BE2C (cell line): Measurements from ENCODE around the gene SMIM33. TPM values are rescaled to one million over a fixed set of nuclear protein-coding genes. Genes with fewer than 3 reads are reported as not detected.

Experiments
- DNase-seq: peaks from one replicate; pipeline ENCODE4 v3.0.0-alpha.2; 2020
- H3K27me3 ChIP-seq: fragments of 250-450 bp; sonication (Bioruptor Pico); 2 replicates; pipeline ENCODE4 v1.5.1; 2020; ENCODE audit warnings: mild to moderate bottlenecking
- H3K36me3 ChIP-seq: fragments of 250-450 bp; sonication (Bioruptor Pico); 2 replicates; pipeline ENCODE4 v1.5.1; 2020; ENCODE audit warnings: mild to moderate bottlenecking
- H3K4me1 ChIP-seq: fragments of 250-450 bp; sonication (Bioruptor Pico); 2 replicates; pipeline ENCODE4 v1.5.1; 2020
- H3K4me3 ChIP-seq: 2 replicates; pipeline ENCODE4 v1.5.1; 2011; ENCODE audit warnings: low read depth, low read length
- H3K9me3 ChIP-seq: fragments of 250-450 bp; sonication (Bioruptor Pico); 2 replicates; pipeline ENCODE4 v1.5.1; 2020
- polyA plus RNA-seq: library from polyadenylated mRNA; unstranded; fragments of >200 nt; gene quantifications from one replicate; pipeline ENCODE4 v1.2.1, GENCODE V29; 2012; ENCODE audit warnings: low read depth, missing spikeins; ENCODE audit not compliant: insufficient read length, insufficient read depth
- TF ChIP-seq, protein P1 (sequence below): IDR thresholded peaks from 2 replicates; pipeline ENCODE4 v1.5.1; 2012; ENCODE audit warnings: mild to moderate bottlenecking, low read depth, low read length

The SMIM33 gene
- not detected for polyA plus RNA-seq

DNA sequence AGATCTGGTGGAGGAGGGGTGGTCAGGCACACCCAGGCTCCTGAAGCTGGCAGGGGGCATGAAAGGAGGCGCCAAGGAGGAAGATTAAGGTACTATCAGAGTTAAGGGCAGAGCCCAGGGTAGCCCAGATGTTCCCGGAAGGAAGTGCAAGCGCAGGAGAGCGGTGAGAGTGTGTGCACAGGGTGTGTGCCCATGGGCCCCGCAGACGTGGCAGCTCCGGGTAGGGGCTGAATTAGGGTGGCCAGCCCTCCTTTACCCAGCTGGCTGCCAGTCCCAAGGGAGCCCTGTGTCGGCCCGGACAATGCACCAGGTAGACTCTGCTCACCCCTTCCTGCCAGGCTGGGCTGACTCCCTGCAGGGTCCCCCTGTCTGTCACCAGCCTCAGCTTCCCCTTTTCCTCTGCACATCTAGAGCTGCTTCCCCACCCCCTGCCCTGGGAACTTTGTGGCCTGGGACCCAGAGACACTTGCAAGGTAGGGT is at the start of gene SMIM33:
Gene SMIM33 (plus strand): TSS at position 184 of the 480 bp plus-strand sequence. CDS start 118 bp downstream, at position 302.
- no peak for DNase-seq
- H3K4me3 ChIP-seq, result no peak within 1 kb of the TSS
- H3K9me3 ChIP-seq, result no peaks in the 10 kb centered on the region

DNA sequence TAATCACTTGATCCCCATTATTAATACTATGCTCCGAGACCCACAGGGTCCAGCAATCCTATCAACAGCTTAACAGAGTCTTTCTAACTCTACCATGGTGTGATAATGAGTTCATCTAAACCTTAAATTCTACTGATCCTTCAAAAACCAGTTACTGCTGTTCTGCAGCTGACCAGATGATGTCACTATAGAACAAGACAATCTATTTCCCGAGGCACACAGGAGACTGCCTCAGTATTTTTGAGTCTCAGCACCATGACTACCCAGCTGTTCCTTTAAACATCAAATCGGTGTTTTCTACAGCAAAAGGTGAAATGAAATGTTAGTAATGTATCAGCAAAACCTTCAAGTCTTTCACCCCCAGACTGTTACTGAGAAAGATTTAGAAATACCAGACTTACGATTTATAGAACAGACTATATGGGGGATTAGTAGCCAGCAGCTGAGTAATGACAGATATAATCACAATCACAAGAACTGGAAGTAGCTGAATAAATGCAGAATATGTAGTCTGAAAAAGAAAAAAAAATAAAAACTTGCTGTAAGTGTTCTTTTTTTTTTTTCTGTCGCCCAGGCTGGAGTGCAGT is 48.4 kb upstream of the SMIM33 start:
- Histone ChIP-seq H3K4me3 (no peak overlapping the region), H3K4me1 (no peaks in the 10 kb centered on the region), H3K9me3 (no peaks in the 10 kb centered on the region), H3K27me3 (no peaks in the 10 kb centered on the region), H3K36me3 (peaks cover 17% of the 10 kb centered on the region)
- DNase-seq, result peak; percentile 47
- TF ChIP-seq, protein P1, sequence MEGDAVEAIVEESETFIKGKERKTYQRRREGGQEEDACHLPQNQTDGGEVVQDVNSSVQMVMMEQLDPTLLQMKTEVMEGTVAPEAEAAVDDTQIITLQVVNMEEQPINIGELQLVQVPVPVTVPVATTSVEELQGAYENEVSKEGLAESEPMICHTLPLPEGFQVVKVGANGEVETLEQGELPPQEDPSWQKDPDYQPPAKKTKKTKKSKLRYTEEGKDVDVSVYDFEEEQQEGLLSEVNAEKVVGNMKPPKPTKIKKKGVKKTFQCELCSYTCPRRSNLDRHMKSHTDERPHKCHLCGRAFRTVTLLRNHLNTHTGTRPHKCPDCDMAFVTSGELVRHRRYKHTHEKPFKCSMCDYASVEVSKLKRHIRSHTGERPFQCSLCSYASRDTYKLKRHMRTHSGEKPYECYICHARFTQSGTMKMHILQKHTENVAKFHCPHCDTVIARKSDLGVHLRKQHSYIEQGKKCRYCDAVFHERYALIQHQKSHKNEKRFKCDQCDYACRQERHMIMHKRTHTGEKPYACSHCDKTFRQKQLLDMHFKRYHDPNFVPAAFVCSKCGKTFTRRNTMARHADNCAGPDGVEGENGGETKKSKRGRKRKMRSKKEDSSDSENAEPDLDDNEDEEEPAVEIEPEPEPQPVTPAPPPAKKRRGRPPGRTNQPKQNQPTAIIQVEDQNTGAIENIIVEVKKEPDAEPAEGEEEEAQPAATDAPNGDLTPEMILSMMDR, result peak; percentile 95

More for the DNA sequence above, at the start of gene SMIM33:
- Histone ChIP-seq H3K27me3 (no peaks in the 10 kb centered on the region), H3K4me1 (no peaks in the 10 kb centered on the region), H3K36me3 (no peaks in the 10 kb centered on the region)
- TF ChIP-seq, protein P1, result no peak

DNA sequence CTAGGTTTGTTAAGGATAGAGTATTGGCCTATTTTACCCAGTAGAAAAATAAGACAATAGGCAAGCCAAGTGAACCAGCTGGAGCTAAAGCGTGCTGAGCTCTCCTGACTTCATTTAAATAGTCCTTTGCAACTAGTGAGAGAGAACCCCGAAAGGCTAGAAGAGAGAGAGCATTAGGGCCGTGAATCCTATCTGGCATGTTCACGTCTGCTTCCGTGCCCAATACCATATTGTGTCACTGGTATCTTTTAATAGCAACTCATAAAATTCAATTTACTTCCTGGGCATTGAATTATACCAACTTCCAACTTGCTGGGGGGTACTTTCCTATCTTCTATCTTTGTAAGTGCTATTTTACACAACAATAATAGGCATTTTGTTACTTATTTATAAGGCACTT is 45.3 kb upstream of the SMIM33 start:
- Histone ChIP-seq H3K9me3 (no peaks in the 10 kb centered on the region), H3K4me1 (no peaks in the 10 kb centered on the region), H3K4me3 (no peak overlapping the region), H3K36me3 (peaks cover 10% of the 10 kb centered on the region), H3K27me3 (no peaks in the 10 kb centered on the region)
- no peak for DNase-seq
- TF ChIP-seq, protein P1, result no peak

DNA sequence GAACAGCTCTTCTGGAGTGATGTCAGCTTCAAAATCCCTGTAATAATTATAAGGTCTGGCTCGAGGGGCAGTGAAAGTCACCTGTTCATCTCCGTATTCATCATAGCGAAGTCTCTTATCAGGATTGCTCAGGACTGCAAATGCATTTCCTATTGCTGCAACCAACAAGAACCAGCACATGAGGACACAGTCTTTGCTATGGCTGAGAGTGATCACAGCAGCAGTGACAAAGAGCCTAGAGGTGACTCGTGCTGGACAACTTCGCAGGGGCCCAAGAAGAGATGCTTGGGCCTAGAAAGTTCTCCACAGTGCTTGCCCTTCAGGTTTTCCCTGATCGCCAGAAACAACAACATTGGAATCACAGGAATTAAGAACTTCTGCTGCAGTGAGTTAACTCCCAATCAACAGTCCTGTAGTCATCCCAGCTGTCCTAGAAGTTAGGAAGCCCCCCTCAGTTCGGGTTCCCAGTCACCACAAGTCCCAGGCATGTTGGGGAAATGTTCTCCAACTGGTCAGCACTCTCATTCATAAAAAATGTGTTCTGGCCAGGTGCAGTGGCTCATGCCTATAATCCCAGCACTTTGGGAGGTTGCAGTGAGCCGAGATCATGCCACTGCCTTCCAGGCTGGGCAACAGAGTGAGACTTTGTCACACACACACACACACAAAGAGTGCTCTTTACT is 44.5 kb upstream of the SMIM33 start:
- no peaks in the 10 kb centered on the region for H3K4me1 ChIP-seq
- H3K27me3 ChIP-seq, result no peaks in the 10 kb centered on the region
- H3K9me3 ChIP-seq, result no peaks in the 10 kb centered on the region
- no peak for DNase-seq
- TF ChIP-seq, protein P1, result no peak
- peaks cover 10% of the 10 kb centered on the region for H3K36me3 ChIP-seq
- no peak overlapping the region for H3K4me3 ChIP-seq

DNA sequence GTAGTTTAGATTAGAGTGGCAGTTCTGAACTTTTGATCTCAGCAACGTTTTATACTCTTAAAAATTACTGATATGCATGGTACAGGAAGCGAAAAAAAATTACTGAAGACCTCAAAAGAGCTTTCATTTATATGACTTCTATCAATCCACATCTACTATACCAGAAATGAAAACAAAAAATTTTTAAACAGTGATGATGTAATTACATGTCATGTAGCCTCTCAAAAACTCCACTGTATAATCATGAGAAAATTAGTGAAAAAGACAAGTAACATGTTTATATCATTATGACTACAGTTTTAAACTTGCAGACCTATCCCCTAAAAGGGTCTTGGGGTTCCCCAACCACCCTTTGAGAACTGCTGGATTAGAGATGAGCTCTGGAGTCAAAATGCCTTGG is 40.8 kb upstream of the SMIM33 start:
- Histone ChIP-seq H3K27me3 (no peaks in the 10 kb centered on the region), H3K9me3 (no peaks in the 10 kb centered on the region), H3K4me1 (no peaks in the 10 kb centered on the region), H3K4me3 (no peak overlapping the region), H3K36me3 (peaks cover 6% of the 10 kb centered on the region; the same call in 1 of the 2 replicates)
- TF ChIP-seq, protein P1, result no peak
- DNase-seq, result no peak

DNA sequence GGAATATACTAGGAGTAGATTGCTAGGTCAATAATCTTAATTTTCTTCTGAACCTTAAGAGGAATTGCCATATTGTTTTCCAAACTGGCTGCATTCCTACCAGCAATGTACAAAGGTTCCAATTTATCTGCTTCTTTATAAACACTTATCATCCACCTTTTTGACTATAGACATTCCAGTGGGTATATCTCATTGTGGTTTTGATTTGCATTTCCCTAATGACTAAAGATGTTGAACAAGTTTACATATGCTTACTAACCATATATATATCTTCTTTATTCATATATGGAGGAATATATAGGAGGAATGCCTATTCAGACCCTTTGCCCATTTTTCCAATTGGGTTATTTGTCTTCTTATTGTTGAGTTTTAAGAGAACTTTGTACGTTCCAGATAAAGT is 39.1 kb upstream of the SMIM33 start:
- Histone ChIP-seq H3K27me3 (no peaks in the 10 kb centered on the region), H3K4me3 (no peak overlapping the region), H3K4me1 (no peaks in the 10 kb centered on the region), H3K36me3 (peaks cover 6% of the 10 kb centered on the region; the same call in 1 of the 2 replicates), H3K9me3 (no peaks in the 10 kb centered on the region)
- no peak for DNase-seq
- TF ChIP-seq, protein P1, result no peak
